NCI-H345 treated with DMSO at 0.1 percent for 48 hours (cell line): ENCODE data around the gene CLOCK.
"Not testable (repeated sequence)": the region's sequence is repeated elsewhere in the genome, so short reads cannot be mapped to it uniquely, and the experiment has no call there.

ENCODE experiments used
- DNase-seq: peaks from one replicate; lab custom pipeline; 2025; ENCODE audit not compliant: unreplicated experiment; lab: John Stamatoyannopoulos, UW

The CLOCK gene, protein sequence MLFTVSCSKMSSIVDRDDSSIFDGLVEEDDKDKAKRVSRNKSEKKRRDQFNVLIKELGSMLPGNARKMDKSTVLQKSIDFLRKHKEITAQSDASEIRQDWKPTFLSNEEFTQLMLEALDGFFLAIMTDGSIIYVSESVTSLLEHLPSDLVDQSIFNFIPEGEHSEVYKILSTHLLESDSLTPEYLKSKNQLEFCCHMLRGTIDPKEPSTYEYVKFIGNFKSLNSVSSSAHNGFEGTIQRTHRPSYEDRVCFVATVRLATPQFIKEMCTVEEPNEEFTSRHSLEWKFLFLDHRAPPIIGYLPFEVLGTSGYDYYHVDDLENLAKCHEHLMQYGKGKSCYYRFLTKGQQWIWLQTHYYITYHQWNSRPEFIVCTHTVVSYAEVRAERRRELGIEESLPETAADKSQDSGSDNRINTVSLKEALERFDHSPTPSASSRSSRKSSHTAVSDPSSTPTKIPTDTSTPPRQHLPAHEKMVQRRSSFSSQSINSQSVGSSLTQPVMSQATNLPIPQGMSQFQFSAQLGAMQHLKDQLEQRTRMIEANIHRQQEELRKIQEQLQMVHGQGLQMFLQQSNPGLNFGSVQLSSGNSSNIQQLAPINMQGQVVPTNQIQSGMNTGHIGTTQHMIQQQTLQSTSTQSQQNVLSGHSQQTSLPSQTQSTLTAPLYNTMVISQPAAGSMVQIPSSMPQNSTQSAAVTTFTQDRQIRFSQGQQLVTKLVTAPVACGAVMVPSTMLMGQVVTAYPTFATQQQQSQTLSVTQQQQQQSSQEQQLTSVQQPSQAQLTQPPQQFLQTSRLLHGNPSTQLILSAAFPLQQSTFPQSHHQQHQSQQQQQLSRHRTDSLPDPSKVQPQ

DNA sequence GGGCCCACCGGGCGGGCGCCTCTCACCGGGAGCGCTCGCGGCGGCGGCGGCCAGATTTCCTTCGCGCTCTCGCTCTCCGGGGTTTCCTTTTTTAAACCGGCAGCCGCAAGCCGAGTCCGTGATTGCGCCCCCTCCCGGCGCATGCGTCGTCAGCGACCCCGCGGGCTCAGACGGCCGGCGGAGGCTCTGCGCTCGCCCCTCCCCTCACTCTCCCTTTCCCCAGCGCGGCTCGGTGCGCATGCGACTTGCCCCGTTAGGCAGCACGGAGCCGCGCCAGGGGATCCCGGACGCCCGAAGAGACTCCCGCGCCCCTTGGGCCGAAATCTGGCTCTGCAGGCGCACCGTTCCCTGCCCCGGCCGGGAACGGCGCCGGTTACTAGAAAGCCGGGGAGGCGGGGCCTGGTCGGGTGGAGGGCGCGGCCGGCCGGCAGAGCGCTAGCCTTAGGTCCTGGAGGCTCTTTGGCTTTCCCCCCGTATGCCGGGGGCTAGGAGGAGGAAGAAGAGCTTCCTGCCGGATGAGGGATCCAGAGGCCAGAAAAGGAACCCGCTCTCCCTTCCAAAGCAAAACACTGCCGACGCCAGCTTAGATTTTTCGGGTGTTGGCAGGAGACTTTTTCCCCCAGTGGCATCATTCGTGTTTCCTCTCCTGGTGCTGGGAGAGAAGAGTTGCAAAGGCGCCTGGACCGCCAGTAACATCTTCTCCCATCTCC is at the start of gene CLOCK:
Gene CLOCK, minus strand, starts transcription at position 154 of the 710 bp plus-strand sequence. CDS start 64,124 bp downstream, outside the sequence.
- peak; percentile 86 for DNase-seq

- no peak for DNase-seq
Observed at GRCh38 chr4:55592014-55592413, 45.3 kb upstream of the CLOCK start, which contains the start of gene PDCL2. Gene PDCL2, minus strand, starts transcription at chr4:55592245. Its CDS starts 136 bp downstream, at chr4:55592109.

DNA sequence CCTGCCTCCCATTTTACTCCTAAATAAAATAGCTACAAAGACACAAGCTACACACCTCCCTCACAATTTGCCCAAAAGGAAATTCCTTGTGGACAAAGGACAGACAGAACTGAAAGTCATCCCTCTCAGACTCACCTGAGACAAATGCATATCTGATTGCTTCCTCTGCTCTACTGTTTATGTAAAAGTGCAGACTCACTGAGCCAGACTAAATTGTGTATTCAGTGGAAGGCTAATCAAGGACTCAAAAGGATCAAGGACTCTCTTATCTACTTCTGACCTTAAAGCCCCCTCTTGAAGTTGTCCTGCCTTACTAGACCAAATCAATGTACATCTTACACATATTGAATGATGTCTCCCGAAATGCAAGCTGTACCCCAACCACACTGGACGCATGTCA is 41.5 kb upstream of the CLOCK start:
- DNase-seq: no peak

DNA sequence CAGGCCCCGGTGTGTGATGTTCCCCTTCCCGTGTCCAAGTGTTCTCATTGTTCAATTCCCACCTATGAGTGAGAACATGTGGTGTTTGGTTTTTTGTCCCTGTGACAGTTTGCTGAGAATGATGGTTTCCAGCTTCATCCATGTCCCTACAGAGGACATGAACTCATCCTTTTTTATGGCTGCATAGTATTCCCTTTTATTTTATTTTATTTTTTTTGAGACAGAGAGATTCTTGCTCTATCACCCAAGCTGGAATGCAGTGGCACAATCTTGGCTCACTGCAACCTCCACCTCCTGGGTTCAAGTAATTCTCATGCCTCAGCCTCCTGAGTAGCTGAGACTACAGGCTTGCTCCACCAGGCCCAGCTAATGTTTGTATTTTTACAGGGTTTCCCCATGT is 36.1 kb upstream of the CLOCK start:
- not testable (repeated sequence) for DNase-seq

DNA sequence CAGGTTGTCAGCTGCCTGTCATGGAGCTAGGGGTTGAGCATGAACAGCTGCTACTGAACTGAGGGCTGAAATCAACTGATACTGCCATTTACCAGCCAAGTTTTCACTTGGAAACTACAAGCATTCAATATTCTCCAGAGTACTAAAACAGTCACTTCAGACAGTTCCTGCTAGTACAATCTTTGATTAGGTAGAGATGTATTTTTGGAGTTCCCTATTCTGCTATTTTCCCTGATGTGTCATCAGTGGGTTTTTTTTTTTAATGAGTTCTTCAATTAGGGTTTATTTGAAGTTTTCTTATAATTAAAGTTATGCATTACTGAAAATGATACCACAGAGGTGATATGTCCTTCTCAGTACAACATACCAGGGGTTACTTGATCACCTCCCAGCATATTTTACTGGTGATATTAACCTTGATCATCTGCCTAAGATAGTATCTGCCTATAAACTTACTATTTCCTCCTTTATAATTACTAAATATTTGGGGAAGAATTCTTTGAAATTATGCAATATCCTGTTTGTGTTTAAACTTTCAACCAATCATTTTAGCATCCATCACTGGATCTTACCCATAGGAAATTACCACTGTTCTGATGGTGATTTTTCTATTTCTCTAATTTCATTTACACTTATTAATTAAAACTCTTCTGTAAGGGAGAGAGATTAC is 31.8 kb upstream of the CLOCK start:
- DNase-seq: no peak

DNA sequence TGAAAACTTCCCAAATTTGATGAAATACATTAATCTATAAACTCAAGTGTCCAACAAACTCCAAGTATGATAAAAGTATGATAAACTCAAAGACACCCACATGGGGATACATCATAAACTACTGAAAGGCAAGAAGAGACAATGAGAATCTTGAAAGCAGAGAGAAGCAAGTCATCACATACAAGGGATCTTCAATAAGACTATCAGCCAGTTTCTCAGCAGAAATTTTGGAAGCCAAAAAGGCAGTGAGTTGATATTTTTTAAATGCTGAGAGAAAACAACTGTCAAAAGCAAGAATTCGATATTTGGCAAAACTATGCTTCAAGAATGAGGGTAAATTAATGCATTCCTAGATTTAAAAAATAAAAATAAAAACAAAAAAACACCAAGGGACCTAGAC is 28.8 kb upstream of the CLOCK start:
- no peak for DNase-seq

DNA sequence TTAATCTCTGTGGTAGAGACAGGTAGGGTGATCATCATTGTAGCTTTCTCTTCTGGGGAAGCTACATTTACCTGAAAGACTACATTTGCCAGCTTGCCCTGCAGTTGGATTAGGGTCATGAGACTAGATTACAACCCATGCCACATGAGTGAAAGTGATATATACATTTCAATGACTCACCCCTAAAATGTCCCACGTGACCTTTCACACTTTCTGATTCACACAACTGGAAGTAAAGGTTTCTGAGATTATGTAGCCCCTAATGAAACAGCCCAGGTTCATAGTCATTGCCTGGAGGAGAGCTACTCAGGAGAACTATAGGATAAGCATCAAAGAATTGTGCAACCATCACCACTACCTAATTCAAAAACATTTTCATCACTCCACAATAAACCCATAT is 27.5 kb upstream of the CLOCK start:
- DNase-seq: no peak

GRCh38 chr4:55571806-55572205 is 25.1 kb upstream of the CLOCK start:
- no peak for DNase-seq

DNA sequence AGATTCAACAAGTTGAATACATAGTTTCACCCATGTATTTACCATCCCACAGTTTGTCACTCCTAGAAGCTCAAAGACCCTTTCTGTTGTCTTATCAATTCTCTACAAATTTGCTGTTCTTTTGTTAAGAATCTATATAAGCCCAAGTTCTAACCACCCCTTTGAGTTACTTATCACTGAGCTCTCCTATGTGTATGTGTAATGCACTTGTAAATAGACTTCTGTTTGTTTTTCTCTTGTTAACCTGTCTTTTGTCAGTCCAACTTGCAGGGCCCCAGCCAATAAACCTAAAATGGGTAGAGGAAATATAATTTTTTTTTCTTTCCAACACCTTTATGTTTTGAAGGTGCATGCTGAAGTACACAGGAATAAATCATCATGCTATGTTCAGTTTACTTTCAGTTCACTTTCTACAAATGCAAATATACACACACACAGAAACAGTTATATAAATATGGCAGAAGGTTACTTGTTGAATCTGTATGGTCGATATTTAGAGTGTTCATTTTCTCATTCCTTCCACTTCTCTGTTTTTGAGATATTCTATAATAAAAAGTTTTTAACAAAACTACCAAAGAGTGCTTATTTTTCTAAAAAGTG is 22.3 kb upstream of the CLOCK start:
- DNase-seq: no peak

GRCh38 chr4:55561889-55562288 is 15.2 kb upstream of the CLOCK start:
- DNase-seq: no peak

DNA sequence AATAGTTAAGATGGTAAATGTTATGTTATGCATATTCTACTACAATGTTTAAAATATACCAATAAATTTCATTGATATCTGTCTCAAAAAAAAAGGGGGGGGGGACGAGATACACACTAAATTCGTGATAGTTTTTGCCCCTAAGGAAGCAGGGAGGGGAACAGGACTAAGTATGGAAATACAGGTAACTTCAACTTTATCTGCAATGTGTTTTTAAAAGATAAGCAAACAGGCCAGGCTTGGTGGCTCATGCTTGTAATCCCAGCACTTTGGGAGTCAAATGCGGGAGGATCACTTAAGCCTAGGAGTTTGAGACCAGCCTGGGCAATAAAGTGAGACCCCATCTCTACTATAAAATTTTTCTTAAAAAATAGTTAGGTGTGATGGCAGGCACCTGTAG is 13.4 kb upstream of the CLOCK start:
- no peak for DNase-seq

- DNase-seq: no peak
Observed at GRCh38 chr4:55554453-55555030, 7.8 kb upstream of the CLOCK start.

DNA sequence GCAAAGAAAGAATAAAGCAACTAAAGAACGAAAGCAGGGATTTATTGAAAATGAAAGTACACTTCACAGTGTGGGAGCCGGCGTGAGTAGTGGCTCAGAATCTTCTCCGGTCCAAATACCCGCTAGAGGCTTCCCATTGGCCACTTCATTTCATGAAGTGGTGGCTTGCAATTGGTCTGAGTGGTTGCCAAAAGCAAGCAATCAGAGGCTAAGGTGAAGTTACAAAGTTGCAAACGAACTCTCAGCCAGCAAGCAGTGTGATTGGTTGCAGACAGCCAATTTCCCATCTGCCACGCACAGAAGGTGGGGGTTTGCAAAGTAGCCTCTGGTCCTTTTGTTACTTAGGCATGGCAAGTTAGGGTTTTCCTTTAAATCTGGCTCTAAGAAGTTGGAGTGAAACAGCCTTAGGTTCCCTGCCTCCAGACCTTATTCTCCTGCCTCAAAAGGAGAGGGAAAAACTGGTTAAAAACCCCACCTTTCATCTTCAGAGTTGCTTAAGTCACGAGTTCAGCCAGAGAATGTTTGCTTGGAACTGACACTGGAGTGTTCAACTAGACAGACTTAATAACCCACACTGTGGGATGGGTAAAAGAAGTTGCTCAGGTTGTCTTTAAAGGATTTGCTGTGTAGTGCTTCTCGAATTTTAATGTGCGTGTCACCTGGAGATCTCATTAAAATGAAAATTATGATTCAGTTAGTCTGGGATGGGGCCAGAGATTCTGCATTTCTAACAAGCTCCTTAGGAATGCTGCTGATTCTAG is 6.9 kb upstream of the CLOCK start:
- no peak for DNase-seq

GRCh38 chr4:55551964-55552363 is 5.3 kb upstream of the CLOCK start:
- DNase-seq: not testable (repeated sequence)

GRCh38 chr4:55549888-55550287 is 3.2 kb upstream of the CLOCK start:
- no peak for DNase-seq

DNA sequence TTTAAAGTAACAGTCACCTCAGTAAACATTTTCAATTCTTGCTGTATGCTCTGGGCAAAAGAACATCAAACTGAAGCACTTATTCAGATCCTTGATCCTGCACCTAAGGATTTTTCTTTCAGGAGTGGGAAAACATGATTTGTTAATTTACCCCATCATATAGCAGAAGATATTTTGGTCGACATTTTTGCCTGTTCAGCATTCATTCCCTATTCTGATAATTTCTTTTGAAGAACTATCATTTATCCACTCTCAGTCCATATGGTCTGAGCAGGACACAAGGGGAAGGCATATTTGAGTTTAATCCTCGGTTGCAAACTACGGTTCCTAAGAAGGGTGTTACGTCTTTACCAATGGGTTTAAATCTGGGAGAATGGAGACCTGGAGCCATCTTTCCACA is 1.2 kb upstream of the CLOCK start:
- DNase-seq: no peak

DNA sequence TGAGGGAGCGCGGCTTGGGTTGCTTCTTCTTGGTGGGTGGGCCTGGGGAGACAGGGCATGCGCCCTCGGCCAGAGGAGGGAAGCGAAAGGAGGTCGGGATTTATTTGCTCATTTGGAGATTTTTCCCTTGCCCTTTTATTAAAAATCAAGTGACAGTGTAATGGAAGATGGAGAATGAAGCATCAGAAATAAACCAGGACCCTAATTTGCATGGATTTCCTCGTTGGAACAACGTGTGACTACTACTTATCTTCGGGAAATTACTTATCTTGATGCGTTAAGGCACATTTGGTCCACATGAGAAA is 709 bp upstream of the CLOCK start:
- peak; percentile 33 for DNase-seq

GRCh38 chr4:55546506-55546755 is 278 bp downstream of the CLOCK start:
- peak; percentile 86 for DNase-seq

- DNase-seq: peak; percentile 20
Observed at GRCh38 chr4:55545641-55546505, 836 bp downstream of the CLOCK start.
